NCI-H526 (cell line): ENCODE measurements around the gene NECAB3.

ENCODE experiments used
- DNase-seq, 2 experiments: peaks; one replicate each; lab custom pipeline; 2025; lab: John Stamatoyannopoulos, UW

The NECAB3 gene

GRCh38 chr20:33664085-33664761 lies 10.0 kb downstream of the NECAB3 start:
- no peak for DNase-seq

- peak; percentile 38 to 93 for DNase-seq
Measured at GRCh38 chr20:33663161-33664084, 10.8 kb downstream of the NECAB3 start.

- no peak for DNase-seq
Measured at GRCh38 chr20:33662172-33662571, 12.1 kb downstream of the NECAB3 start, which contains the start of gene C20orf144. Gene C20orf144 (plus strand): TSS chr20:33662327. CDS start chr20:33662346, 19 bp downstream.

GRCh38 chr20:33660685-33661058 lies 13.6 kb downstream of the NECAB3 start:
- DNase-seq: no peak

- DNase-seq: no peak
Measured at GRCh38 chr20:33660035-33660684, 14.1 kb downstream of the NECAB3 start.

- DNase-seq: no peak
Measured at GRCh38 chr20:33659341-33660034, 14.7 kb downstream of the NECAB3 start.

GRCh38 chr20:33658929-33659328 lies 15.3 kb downstream of the NECAB3 start:
- DNase-seq: no peak

GRCh38 chr20:33658510-33658909 lies 15.7 kb downstream of the NECAB3 start:
- no peak for DNase-seq

- DNase-seq: no peak
Measured at GRCh38 chr20:33657704-33658095, 16.5 kb downstream of the NECAB3 start.

- DNase-seq: peak; percentile 87 to 93
Measured at GRCh38 chr20:33656783-33657703, 17.2 kb downstream of the NECAB3 start.

- no peak for DNase-seq
Measured at GRCh38 chr20:33656010-33656782, 18.0 kb downstream of the NECAB3 start.

GRCh38 chr20:33655164-33655563 lies 19.1 kb downstream of the NECAB3 start:
- no peak for DNase-seq

- DNase-seq: peak in 1 of 2 experiments; percentile 62
Measured at GRCh38 chr20:33654680-33655161, 19.5 kb downstream of the NECAB3 start.

GRCh38 chr20:33653900-33654596 lies 20.2 kb downstream of the NECAB3 start:
- peak; percentile 95 to 98 for DNase-seq

GRCh38 chr20:33653218-33653899 lies 20.9 kb downstream of the NECAB3 start:
- peak; percentile 71 to 86 for DNase-seq

- no peak for DNase-seq
Measured at GRCh38 chr20:33651562-33652048, 22.6 kb downstream of the NECAB3 start.

- peak in 1 of 2 experiments; percentile 48 for DNase-seq
Measured at GRCh38 chr20:33650753-33651561, 23.3 kb downstream of the NECAB3 start.
